Mesendoderm (in vitro differentiated cells): ENCODE data around the gene FUZ.

Experiments
- DNase-seq: peaks from one replicate; pipeline ENCODE4 v3.0.0; 2013
- H2AK5ac ChIP-seq: 2 replicates; pipeline ENCODE4 v1.6.1; 2013; ENCODE audit warnings: low read length, inconsistent platforms
- H2BK120ac ChIP-seq: 2 replicates; pipeline ENCODE4 v1.6.1; 2013; ENCODE audit warnings: low read depth, mild to moderate bottlenecking, low read length, moderate library complexity, mixed read lengths
- H2BK15ac ChIP-seq: replicated peaks from 2 replicates; pipeline ENCODE4 v1.6.1; 2013; ENCODE audit warnings: low read depth, mild to moderate bottlenecking, moderate library complexity
- H2BK5ac ChIP-seq: 2 replicates; pipeline ENCODE4 v1.6.1; 2013; ENCODE audit warnings: low read length, inconsistent platforms
- H3K18ac ChIP-seq: 2 replicates; pipeline ENCODE4 v1.6.1; 2013; ENCODE audit warnings: mild to moderate bottlenecking, low read length, mixed read lengths
- H3K23ac ChIP-seq: one replicate; pipeline ENCODE4 v1.6.1; 2013; ENCODE audit warnings: low read length
- H3K27ac ChIP-seq: 2 replicates; pipeline ENCODE4 v1.5.1; 2013; ENCODE audit warnings: low read depth, mild to moderate bottlenecking, inconsistent platforms, low read length, moderate library complexity
- H3K27me3 ChIP-seq: 2 replicates; pipeline ENCODE4 v1.6.1; 2013; ENCODE audit warnings: low read length, control low read depth, mild to moderate bottlenecking, inconsistent platforms; ENCODE audit not compliant: insufficient read depth, poor library complexity
- H3K36me3 ChIP-seq: 2 replicates; pipeline ENCODE4 v1.6.1; 2013; ENCODE audit warnings: low read length, inconsistent platforms; ENCODE audit not compliant: control insufficient read depth, insufficient read depth
- H3K4ac ChIP-seq: one replicate; pipeline ENCODE4 v1.6.1; 2013; ENCODE audit warnings: low read depth, mild to moderate bottlenecking, low read length, moderate library complexity
- H3K4me1 ChIP-seq: 2 replicates; pipeline ENCODE4 v1.6.1; 2013; ENCODE audit warnings: low read depth, low read length, inconsistent platforms; ENCODE audit not compliant: control insufficient read depth
- H3K4me2 ChIP-seq: 2 replicates; pipeline ENCODE4 v1.6.1; 2013; ENCODE audit warnings: low read length
- H3K4me3 ChIP-seq: 2 replicates; pipeline ENCODE4 v1.5.1; 2013; ENCODE audit warnings: mild to moderate bottlenecking, low read length
- H3K56ac ChIP-seq: one replicate; pipeline ENCODE4 v1.6.1; 2013; ENCODE audit warnings: low read length
- H3K79me1 ChIP-seq: 2 replicates; pipeline ENCODE4 v1.6.1; 2013; ENCODE audit warnings: low read length, inconsistent platforms
- H3K79me2 ChIP-seq: 2 replicates; pipeline ENCODE4 v1.6.1; 2013; ENCODE audit warnings: mild to moderate bottlenecking, low read length; ENCODE audit not compliant: control insufficient read depth, insufficient read depth
- H3K9ac ChIP-seq: 2 replicates; pipeline ENCODE4 v1.6.1; 2013; ENCODE audit warnings: low read length, inconsistent platforms
- H4K5ac ChIP-seq: one replicate; pipeline ENCODE4 v1.6.1; 2013; ENCODE audit warnings: low read length
- H4K8ac ChIP-seq: one replicate; pipeline ENCODE4 v1.6.1; 2013; ENCODE audit warnings: low read depth, mild to moderate bottlenecking, control low read depth, low read length, moderate library complexity
- WGBS: extraction: QIAGEN DNeasy Blood & Tissue Kit; methylation state at CpG from one replicate; pipeline ENCODE4 v1.1.7; 2013; ENCODE audit warnings: low lambda C conversion rate, missing lambda C conversion rate; ENCODE audit not compliant: insufficient coverage; ENCODE audit errors: extremely low coverage; 5-methylcytosine and 5-hydroxymethylcytosine counted together

Gene FUZ

DNA sequence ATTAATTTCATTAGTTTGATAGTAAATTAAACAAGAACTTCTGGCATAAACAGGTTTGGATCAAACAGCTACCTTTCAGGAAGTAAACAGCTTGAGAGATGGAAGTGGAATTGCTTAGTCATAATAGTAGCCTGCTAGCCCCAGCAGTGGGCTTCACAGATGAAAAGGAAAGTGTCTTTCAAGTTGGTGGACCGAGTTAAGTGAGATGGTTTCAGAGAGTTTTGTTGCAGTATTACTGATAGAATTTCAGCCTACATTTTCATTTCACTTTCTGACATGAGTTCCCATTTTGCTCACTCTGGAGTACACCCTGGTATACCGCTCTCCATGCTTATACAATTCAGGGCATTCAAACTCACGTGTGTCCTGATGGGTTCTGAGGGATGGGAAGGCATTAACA is 35.8 kb upstream of the FUZ start:
- Histone ChIP-seq H3K27me3 (no peaks in the 10 kb centered on the region), H4K8ac (no peak overlapping the region), H3K4me1 (peaks cover 8% of the 10 kb centered on the region), H3K9ac (no peak overlapping the region), H3K27ac (no peak overlapping the region), H3K18ac (no peak overlapping the region), H2AK5ac (no peak overlapping the region), H3K4me3 (no peak overlapping the region), H3K23ac (no peak overlapping the region), H3K36me3 (peaks cover 5% of the 10 kb centered on the region), H2BK15ac (no peak overlapping the region), H3K79me1 (peaks cover 22% of the 10 kb centered on the region), H3K4me2 (no peak overlapping the region), H3K56ac (no peak overlapping the region), H2BK120ac (no peak overlapping the region), H3K4ac (no peak overlapping the region), H4K5ac (no peak overlapping the region), H3K79me2 (peaks cover 21% of the 10 kb centered on the region), H2BK5ac (no peak overlapping the region)
- WGBS: no CpG with 5 or more reads among the region's 3 CpGs
- DNase-seq: no peak

- H3K9ac ChIP-seq: no peak overlapping the region
- H4K8ac ChIP-seq: no peak overlapping the region
- H3K18ac ChIP-seq: no peak overlapping the region
- H3K4me1 ChIP-seq: peaks cover 8% of the 10 kb centered on the region
- no peak overlapping the region for H3K56ac ChIP-seq
- no peak for DNase-seq
- H2BK120ac ChIP-seq: no peak overlapping the region
- no peak overlapping the region for H2BK15ac ChIP-seq
- H2AK5ac ChIP-seq: no peak overlapping the region
- H3K27me3 ChIP-seq: no peaks in the 10 kb centered on the region
- no CpG with 5 or more reads among the region's 10 CpGs for WGBS
- H3K27ac ChIP-seq: no peak overlapping the region
- no peak overlapping the region for H2BK5ac ChIP-seq
- peaks cover 17% of the 10 kb centered on the region for H3K79me1 ChIP-seq
- H3K23ac ChIP-seq: no peak overlapping the region
- H3K36me3 ChIP-seq: peaks cover 5% of the 10 kb centered on the region
- no peak overlapping the region for H3K4me3 ChIP-seq
- no peak overlapping the region for H3K4ac ChIP-seq
- H3K79me2 ChIP-seq: peaks cover 13% of the 10 kb centered on the region
- no peak overlapping the region for H3K4me2 ChIP-seq
- H4K5ac ChIP-seq: no peak overlapping the region
Observed at GRCh38 chr19:49847731-49848696, 34.9 kb upstream of the FUZ start.

- Histone ChIP-seq H3K18ac (no peak overlapping the region), H3K4ac (no peak overlapping the region), H3K79me1 (peaks cover 5% of the 10 kb centered on the region), H4K5ac (no peak overlapping the region), H3K23ac (no peak overlapping the region), H3K79me2 (no peaks in the 10 kb centered on the region), H2BK5ac (no peak overlapping the region), H3K56ac (no peak overlapping the region), H3K36me3 (no peaks in the 10 kb centered on the region), H3K4me1 (no peaks in the 10 kb centered on the region), H2BK120ac (no peak overlapping the region), H4K8ac (no peak overlapping the region), H2AK5ac (no peak overlapping the region), H3K9ac (no peak overlapping the region), H2BK15ac (no peak overlapping the region), H3K27me3 (no peaks in the 10 kb centered on the region), H3K4me3 (no peak overlapping the region), H3K27ac (no peak overlapping the region), H3K4me2 (no peak overlapping the region)
- no CpG with 5 or more reads among the region's 5 CpGs for WGBS
- DNase-seq: no peak
Observed at GRCh38 chr19:49846408-49846807, 33.3 kb upstream of the FUZ start.

DNA sequence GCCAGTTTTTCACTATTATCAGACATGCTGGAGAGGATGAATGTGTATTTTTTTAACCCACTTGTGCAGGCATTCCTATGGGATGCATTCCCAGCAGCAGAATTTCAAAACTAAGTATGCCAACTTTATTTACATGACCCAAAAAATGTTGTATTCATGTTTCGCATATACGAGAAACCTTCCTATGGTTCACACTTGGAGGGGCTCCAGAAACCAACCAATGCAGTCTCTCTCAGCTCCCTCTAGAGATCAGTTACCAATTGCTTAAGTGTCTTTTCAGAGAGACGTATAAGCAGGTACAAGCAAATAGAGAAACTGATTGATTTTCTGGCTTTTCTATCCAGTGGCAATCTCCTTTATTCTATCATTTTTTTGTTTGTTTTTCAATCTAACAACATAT is 32.3 kb upstream of the FUZ start:
- no peak overlapping the region for H3K18ac ChIP-seq
- no peaks in the 10 kb centered on the region for H3K4me1 ChIP-seq
- H2BK15ac ChIP-seq: no peak overlapping the region
- H3K36me3 ChIP-seq: no peaks in the 10 kb centered on the region
- no peaks in the 10 kb centered on the region for H3K79me2 ChIP-seq
- DNase-seq: no peak
- H2BK5ac ChIP-seq: no peak overlapping the region
- no CpG with 5 or more reads among the region's 3 CpGs for WGBS
- no peak overlapping the region for H3K4me3 ChIP-seq
- H2AK5ac ChIP-seq: no peak overlapping the region
- no peak overlapping the region for H3K9ac ChIP-seq
- H2BK120ac ChIP-seq: no peak overlapping the region
- H4K5ac ChIP-seq: no peak overlapping the region
- no peak overlapping the region for H3K23ac ChIP-seq
- H3K56ac ChIP-seq: no peak overlapping the region
- H3K27me3 ChIP-seq: no peaks in the 10 kb centered on the region
- peaks cover 5% of the 10 kb centered on the region for H3K79me1 ChIP-seq
- no peak overlapping the region for H3K27ac ChIP-seq
- H3K4ac ChIP-seq: no peak overlapping the region
- H4K8ac ChIP-seq: no peak overlapping the region
- no peak overlapping the region for H3K4me2 ChIP-seq

DNA sequence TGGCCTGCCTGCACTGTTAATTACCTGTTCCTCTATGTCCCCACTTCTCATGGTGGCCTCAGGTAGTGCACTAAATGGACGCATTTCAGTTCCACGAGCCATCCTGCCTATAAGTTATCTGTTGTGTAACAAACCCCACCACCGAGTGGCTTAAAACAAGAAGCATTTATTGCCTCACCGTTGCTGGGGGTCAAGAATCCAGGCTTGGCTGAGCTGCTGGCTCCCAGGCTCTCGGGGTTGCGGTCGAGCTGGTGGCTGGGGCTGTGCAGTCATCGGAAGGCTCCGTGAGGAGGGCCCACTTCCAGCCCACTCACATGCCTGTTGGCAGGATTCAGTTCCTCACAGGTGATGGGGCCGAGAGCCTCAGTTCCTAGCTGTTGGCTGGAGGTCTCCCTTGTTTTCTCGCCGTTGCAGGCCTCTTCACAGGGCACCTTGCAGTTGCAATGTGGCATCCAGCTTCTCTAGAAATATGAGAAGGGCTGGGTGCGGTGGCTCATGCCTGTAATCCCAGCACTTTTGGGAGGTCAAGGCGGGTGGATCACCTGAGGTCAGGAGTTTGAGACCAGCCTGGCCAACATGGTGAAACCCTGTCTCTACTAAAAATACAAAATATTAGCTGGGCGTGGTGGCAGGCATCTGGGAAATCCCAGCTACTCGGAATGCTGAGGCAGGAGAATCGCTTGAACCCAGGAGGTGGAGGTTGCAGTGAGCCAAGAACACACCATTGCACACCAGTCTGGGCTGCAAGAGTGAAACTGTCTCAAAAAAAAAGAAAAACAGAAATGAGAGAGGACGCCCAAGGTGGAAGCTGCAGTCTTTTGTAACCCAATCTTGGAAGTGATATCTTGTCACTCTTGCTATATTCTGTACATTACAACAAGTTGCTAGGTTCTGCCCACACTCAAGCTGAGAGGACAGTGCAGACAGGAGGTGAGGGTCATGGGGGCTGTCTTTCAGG is 31.3 kb upstream of the FUZ start:
- WGBS: no CpG with 5 or more reads among the region's 18 CpGs
- Histone ChIP-seq H4K8ac (no peak overlapping the region), H3K79me1 (peaks cover 1% of the 10 kb centered on the region), H3K27me3 (no peaks in the 10 kb centered on the region), H2BK5ac (no peak overlapping the region), H3K4me3 (no peak overlapping the region), H3K4me1 (no peaks in the 10 kb centered on the region), H2BK15ac (no peak overlapping the region), H3K23ac (no peak overlapping the region), H3K4me2 (no peak overlapping the region), H3K9ac (no peak overlapping the region), H3K4ac (no peak overlapping the region), H3K18ac (no peak overlapping the region), H3K56ac (no peak overlapping the region), H4K5ac (no peak overlapping the region), H3K36me3 (no peaks in the 10 kb centered on the region), H3K79me2 (no peaks in the 10 kb centered on the region), H2BK120ac (no peak overlapping the region), H2AK5ac (no peak overlapping the region), H3K27ac (no peak overlapping the region)
- no peak for DNase-seq
